CD4-positive, alpha-beta T cell treated with Interleukin-17A for 1 hour (primary cell): ENCODE data around the gene SULT1A4.
"Not testable (repeated sequence)": the region's sequence is repeated elsewhere in the genome, so short reads cannot be mapped to it uniquely, and the experiment has no call there.

ENCODE experiments used
- DNase-seq: peaks from one replicate; pipeline ENCODE4 v3.0.0-alpha.2; 2020

SULT1A4 gene

GRCh38 chr16:29459706-29460646 lies at the start of gene SULT1A4:
TSS of gene SULT1A4 (plus strand) at chr16:29459913. CDS start at chr16:29461386, 1,473 bp downstream.
- DNase-seq: not testable (repeated sequence)

DNA sequence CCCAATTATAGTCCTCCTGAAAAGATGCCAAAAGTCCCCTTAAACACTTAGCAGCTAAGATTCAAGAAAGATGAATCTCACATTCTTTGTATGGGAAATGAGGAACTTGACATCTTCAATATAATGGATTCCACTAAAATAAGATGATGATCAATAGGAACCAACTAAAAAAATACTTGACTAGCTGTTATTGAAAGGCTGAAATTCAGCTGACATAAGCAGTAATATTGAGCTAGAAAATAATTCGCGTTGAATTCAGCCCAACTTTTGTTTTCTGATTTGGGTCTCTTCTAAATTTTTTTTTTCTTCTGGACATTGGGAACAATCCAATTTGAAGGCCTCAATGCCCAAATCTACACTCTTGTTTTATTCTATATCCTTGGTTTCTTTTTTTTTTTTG lies 36.1 kb upstream of the SULT1A4 start:
- not testable (repeated sequence) for DNase-seq

DNA sequence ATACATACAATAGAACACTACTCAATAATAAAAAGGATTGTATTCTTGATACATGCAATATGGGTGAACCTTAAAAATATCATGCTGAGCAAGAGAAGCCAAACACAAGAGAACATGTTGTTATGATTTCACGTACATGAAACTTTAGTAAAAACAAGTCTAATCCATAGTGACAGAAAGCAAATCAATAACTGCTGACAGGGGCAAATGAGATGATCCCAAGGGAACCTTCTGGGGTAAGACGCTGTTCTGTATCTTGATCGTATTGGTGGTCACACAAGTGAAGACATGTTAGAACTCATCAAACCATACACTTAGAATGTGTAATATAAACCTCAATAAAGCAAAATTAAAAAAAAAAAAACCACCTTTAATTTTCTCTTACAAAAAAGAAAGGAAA lies 34.3 kb upstream of the SULT1A4 start:
- not testable (repeated sequence) for DNase-seq

- DNase-seq: not testable (repeated sequence)
Observed at GRCh38 chr16:29453754-29454153, 6.0 kb upstream of the SULT1A4 start.

DNA sequence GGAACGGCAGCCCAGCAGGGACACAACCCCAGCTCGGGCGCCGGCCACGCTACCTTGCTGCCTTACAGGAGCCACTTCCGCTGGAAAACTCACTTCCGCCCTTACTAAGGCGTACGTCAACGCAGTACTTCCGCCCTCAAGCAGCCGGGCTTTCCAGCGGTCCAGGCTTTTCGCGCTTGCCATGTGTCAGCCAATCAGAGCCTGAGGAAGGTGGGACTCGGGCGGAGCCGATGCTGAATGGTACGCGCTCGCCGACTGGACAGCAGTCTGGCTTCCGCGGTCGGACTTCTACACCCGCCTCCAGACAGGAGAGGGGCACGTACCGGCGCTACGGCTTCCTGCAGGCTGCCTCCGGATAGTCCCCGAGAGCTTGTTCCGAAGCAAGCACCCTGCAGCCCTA lies 5.4 kb upstream of the SULT1A4 start, which contains the start of the genes BOLA2 and SLX1B:
TSS of gene BOLA2 (minus strand) at position 83 of the 400 bp plus-strand sequence. CDS start 98 bp downstream, outside the sequence.
TSS of gene SLX1B (plus strand) at position 265 of the 400 bp plus-strand sequence.
- not testable (repeated sequence) for DNase-seq

- not testable (repeated sequence) for DNase-seq
Observed at GRCh38 chr16:29454828-29455227, 4.9 kb upstream of the SULT1A4 start.

DNA sequence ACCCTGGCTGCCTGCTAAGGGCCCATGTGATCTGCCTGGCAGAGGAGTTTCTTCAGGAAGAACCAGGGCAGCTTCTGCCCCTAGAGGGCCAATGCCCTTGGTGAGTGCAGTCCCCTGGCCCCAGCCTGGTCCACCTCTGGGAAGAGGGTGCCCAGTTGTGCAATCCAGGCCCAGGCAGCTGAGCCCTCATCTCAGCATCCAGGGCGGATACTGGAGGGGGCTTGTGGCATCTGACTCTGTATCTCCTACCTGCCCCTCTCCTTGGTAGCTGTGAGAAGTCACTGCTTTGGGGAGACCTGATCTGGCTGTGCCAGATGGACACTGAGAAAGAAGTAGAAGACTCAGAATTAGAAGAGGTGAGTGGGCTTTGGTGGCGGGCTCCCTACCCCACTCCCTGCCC lies 2.1 kb upstream of the SULT1A4 start:
- DNase-seq: not testable (repeated sequence)

- not testable (repeated sequence) for DNase-seq
Observed at GRCh38 chr16:29460647-29461030, 926 bp downstream of the SULT1A4 start.

DNA sequence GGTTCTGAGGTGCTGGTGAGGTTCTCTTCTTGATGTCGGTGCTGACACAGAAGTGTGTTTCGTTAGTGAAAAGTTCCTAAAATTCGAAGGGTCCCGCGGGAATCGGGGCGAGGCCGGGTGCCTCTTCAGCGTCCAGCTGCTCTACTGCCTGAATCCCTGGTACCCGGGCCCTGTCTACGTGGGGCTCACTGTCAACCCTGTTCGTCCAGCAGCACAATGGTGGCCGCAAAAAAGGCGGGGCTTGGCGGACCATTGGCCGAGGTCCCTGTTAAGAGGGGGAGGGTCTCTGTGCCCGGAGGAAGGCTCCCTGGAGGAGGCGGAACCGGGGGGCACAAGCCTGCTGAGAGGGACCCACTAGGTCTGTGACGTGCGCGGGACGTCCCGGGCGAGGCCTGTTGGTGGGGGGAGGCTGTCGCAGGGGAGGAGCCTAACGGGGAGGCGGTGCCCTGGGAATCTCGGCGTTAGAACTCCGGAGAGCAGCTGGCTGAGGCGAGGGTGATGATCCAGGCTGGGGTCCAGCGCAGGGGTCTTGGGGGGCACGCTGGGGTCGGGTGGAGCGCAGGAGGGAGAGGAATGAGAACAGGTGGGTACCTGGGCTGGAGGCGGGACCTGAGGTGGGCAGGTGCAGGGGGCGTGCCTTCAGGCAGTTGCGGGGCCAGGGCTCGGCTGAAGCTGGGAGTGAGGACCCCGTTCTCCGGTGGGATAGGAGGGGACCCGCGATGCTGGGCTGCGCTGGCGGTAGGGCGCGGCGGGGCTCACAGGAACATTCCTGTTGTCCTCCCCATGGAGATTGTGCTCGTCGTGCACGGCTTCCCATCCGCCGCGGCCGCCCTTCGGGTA lies 6.5 kb downstream of the SULT1A4 start:
- not testable (repeated sequence) for DNase-seq

- DNase-seq: not testable (repeated sequence)
Observed at GRCh38 chr16:29466904-29467303, 7.2 kb downstream of the SULT1A4 start.

DNA sequence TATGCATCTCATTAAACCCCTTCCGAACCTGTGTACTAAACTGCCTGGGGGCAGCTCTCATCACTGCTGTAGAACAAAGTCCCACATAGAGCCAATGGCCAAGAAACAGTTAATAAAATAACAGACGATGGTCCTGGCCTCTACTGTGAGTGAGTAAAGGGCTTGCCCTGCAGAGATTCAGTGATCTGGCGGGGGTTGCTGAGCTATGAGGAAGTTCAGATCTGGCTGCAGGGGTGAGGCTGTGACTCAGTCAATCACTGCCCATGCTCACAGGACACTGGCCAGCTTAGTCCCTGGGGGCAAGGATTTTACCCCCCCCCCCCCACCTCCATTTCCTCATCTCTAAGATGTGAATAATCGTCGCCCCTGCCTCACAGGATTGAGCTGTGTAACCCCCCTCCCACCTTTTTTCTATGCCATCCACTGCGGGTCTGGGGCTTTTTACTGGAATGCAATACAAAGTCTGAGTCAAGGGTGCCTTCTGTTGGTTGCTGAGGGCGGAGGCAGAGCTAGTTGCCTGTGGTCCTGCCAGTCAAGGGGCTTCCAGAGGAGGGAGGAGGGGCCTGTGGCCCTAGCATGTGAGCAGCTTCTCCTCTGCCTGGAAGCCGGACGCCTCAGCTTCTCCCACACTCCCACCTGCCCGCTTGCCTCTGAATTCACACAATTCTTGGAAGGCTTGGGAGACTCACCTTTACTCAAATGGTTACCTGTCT lies 8.1 kb downstream of the SULT1A4 start:
- DNase-seq: not testable (repeated sequence)

GRCh38 chr16:29469660-29470059 lies 9.9 kb downstream of the SULT1A4 start:
- DNase-seq: peak; percentile 76

DNA sequence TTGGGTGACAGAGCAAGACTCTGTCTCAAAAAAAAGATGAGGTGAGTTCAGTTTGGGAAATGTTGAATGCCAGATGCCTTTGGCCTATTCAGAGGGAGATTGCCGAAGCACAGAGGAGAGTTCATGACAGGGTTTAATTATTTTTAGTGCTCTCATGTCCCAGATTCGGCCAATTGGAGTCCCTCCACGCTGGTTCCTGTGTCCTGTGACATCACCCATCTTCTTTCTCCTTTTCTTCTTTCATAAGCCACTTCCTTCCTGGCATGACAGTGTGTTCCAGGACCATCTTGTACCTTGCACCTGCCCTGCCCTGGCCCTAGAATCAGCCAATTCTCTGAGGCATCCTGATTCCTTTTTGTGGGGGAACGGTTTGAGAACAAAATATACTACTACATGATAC lies 12.4 kb downstream of the SULT1A4 start:
- DNase-seq: not testable (repeated sequence)

DNA sequence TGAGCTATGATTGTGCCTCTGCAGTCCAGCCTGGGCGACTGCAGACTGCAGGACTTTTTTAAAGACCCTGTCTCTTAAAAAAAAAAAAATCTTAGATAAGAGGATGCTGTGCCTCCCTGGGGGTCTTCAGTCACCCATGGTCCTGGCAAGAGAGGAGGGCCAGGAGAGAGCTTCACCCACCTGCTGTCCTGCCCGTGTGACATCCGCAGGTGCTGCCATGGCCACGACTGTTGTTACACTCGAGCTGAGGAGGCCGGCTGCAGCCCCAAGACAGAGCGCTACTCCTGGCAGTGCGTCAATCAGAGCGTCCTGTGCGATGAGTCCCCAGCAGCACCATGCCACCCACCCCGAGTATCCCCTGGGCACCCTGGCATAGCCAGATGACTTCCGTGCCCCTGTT lies 22.6 kb downstream of the SULT1A4 start:
- not testable (repeated sequence) for DNase-seq

- not testable (repeated sequence) for DNase-seq
Observed at GRCh38 chr16:29506308-29506707, 46.6 kb downstream of the SULT1A4 start, which contains the start of gene NPIPB12. TSS of gene NPIPB12 (minus strand) at chr16:29506408.
